ENCODE data around the gene KLHDC4. TPM values are rescaled to one million over a fixed set of nuclear protein-coding genes. Genes with fewer than 3 reads are reported as not detected.

The KLHDC4 gene
- total RNA-seq, 1 experiment from 2014 or later = 50.7 TPM

DNA sequence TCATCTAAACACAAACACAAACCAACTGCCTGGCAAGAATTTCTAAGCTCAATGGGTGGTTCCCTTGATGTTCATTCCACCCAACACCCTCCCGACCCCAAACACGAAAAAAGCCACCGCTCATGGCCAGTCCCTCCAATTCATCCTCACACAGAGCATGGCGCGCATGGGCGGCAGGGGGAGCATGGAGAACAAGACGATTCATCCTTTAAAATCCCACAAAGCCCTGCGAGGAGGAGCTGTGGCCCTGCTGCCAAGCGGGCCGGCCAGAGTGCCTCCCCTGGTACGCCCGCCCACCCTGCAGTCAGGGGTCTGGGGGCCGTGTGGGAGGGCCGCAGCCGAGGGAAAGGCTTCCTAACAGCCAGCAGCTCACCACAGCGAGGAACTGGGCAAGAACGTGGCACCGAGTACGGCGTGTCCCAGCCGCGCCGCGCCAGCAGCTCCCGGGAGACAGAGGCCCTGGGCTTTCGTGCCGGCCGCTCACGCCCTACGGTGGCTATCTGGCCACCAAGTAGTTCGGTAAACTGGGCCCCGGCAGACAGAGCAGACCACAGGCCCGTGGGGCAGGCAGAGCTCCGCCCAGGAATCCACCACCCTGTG is 60.9 kb downstream of the KLHDC4 start:
- Histone ChIP-seq H3K27ac (ENCODE audit: low read length) (no peak overlapping the region), H3K4me3 (ENCODE audit: low read depth in 2 of 2, low read length in 2 of 2) (no peak overlapping the region), H3K9me3 (ENCODE audit: control insufficient read depth, insufficient read depth, low read depth, low read length) (no peaks in the 10 kb centered on the region), H3K36me3 (ENCODE audit: control insufficient read depth, insufficient read depth, low read length) (no peaks in the 10 kb centered on the region), H3K27me3 (ENCODE audit: control insufficient read depth, insufficient read depth, low read length) (no peaks in the 10 kb centered on the region), H3K4me1 (ENCODE audit: control insufficient read depth, insufficient read depth, low read length) (no peaks in the 10 kb centered on the region)
- intact Hi-C loops (cut with micrococcal nuclease; ENCODE audit: unreplicated experiment) = no loop called here
- BruUV-seq (replicated peaks) = no TSS peak
- DNase-seq (ENCODE audit: low read depth, low spot score) (no peak), ATAC-seq (no peak)
- TF ChIP-seq, protein P1, sequence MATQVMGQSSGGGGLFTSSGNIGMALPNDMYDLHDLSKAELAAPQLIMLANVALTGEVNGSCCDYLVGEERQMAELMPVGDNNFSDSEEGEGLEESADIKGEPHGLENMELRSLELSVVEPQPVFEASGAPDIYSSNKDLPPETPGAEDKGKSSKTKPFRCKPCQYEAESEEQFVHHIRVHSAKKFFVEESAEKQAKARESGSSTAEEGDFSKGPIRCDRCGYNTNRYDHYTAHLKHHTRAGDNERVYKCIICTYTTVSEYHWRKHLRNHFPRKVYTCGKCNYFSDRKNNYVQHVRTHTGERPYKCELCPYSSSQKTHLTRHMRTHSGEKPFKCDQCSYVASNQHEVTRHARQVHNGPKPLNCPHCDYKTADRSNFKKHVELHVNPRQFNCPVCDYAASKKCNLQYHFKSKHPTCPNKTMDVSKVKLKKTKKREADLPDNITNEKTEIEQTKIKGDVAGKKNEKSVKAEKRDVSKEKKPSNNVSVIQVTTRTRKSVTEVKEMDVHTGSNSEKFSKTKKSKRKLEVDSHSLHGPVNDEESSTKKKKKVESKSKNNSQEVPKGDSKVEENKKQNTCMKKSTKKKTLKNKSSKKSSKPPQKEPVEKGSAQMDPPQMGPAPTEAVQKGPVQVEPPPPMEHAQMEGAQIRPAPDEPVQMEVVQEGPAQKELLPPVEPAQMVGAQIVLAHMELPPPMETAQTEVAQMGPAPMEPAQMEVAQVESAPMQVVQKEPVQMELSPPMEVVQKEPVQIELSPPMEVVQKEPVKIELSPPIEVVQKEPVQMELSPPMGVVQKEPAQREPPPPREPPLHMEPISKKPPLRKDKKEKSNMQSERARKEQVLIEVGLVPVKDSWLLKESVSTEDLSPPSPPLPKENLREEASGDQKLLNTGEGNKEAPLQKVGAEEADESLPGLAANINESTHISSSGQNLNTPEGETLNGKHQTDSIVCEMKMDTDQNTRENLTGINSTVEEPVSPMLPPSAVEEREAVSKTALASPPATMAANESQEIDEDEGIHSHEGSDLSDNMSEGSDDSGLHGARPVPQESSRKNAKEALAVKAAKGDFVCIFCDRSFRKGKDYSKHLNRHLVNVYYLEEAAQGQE (IDR thresholded peaks at IDR 0.05; ENCODE audit: insufficient read depth in 1 of 2, low read depth in 2 of 2, low read length in 1 of 2) = no peak
- TF ChIP-seq POLR2AphosphoS5 (IDR thresholded peaks at IDR 0.05; ENCODE audit: low read depth, low read length) (no peak), CTCF (IDR thresholded peaks at IDR 0.05) (no peak), SIN3A (IDR thresholded peaks at IDR 0.05; ENCODE audit: borderline replicate concordance, insufficient read depth, low read depth, low read length) (no peak)
- in situ Hi-C loops (cut with HindIII; ENCODE audit: low pct_unique_long_range_greater_than_20kb, low sequenced_read_pairs) = no loop called here
- POLR2A ChIA-PET = no interaction called here
- CTCF ChIA-PET = no interaction called here

GRCh38 chr16:87703835-87704375 is 61.9 kb downstream of the KLHDC4 start:
- intact Hi-C loops (cut with micrococcal nuclease; ENCODE audit: unreplicated experiment) (no loop called here), in situ Hi-C loops (cut with HindIII; ENCODE audit: low pct_unique_long_range_greater_than_20kb, low sequenced_read_pairs) (no loop called here)
- ChIA-PET CTCF (no interaction called here), POLR2A (no interaction called here)
- Histone ChIP-seq H3K9me3 (ENCODE audit: control insufficient read depth, insufficient read depth, low read depth, low read length) (no peaks in the 10 kb centered on the region), H3K27ac (ENCODE audit: low read length) (no peak overlapping the region), H3K36me3 (ENCODE audit: control insufficient read depth, insufficient read depth, low read length) (no peaks in the 10 kb centered on the region), H3K4me3 (ENCODE audit: low read depth in 2 of 2, low read length in 2 of 2) (no peak overlapping the region), H3K27me3 (ENCODE audit: control insufficient read depth, insufficient read depth, low read length) (no peaks in the 10 kb centered on the region), H3K4me1 (ENCODE audit: control insufficient read depth, insufficient read depth, low read length) (no peaks in the 10 kb centered on the region)
- no peak for TF ChIP-seq SIN3A (IDR thresholded peaks at IDR 0.05; ENCODE audit: borderline replicate concordance, insufficient read depth, low read depth, low read length)
- TF ChIP-seq TCF7L2 (IDR thresholded peaks at IDR 0.05; ENCODE audit: low read depth, low read length) = no peak
- no peak for TF ChIP-seq CTCF (IDR thresholded peaks at IDR 0.05)
- TF ChIP-seq, protein P1 (IDR thresholded peaks at IDR 0.05; ENCODE audit: insufficient read depth in 1 of 2, low read depth in 2 of 2, low read length in 1 of 2) = no peak
- no peak for TF ChIP-seq POLR2AphosphoS5 (IDR thresholded peaks at IDR 0.05; ENCODE audit: low read depth, low read length)
- ATAC-seq = no peak
- DNase-seq (ENCODE audit: low read depth, low spot score) = no peak
- no TSS peak for BruUV-seq (replicated peaks)
